Measurements from ENCODE around the gene DCC. TPM values are rescaled to one million over a fixed set of nuclear protein-coding genes. Genes with fewer than 3 reads are reported as not detected.

Gene DCC
- total and polyA plus RNA-seq, 7 experiments from 2014 or later = not detected

GRCh38 chr18:53402670-53403069, 1062.7 kb downstream of the DCC start:
- DNase-seq = no peak
- Histone ChIP-seq H3K36me3 (ENCODE audit: control insufficient read depth in 2 of 3, insufficient read depth in 3 of 3, low read length in 3 of 3) (no peaks in the 10 kb centered on the region), H3K27me3 (ENCODE audit: control insufficient read depth in 2 of 2, insufficient read depth in 2 of 2, low read length in 2 of 2) (no peaks in the 10 kb centered on the region), H3K4me3 (ENCODE audit: low read length) (no peak overlapping the region), H3K4me1 (ENCODE audit: control insufficient read depth in 2 of 2, insufficient read depth in 2 of 2, low read length in 2 of 2) (no peaks in the 10 kb centered on the region), H3K9me3 (ENCODE audit: control insufficient read depth in 2 of 3, low read length in 3 of 3) (no peaks in the 10 kb centered on the region), H3K27ac (ENCODE audit: low read depth, low read length) (no peak overlapping the region)
- Mint-ChIP-seq H3K4me1 (no peaks in the 10 kb centered on the region), H3K36me3 (no peaks in the 10 kb centered on the region), H3K4me3 (no peak overlapping the region), H3K27me3 (no peaks in the 10 kb centered on the region), H3K27ac (no peak overlapping the region), H3K9me3 (peaks cover 0 to 5% (median 0%) of the 10 kb centered on the region in 11 donors)
- intact Hi-C loops (cut with micrococcal nuclease) = no loop called here
- ChIA-PET CTCF (interaction anchor here (0.7 kb wide), 1 partner anchor 13 kb away, joined by 3 read pairs; no protein-coding TSS in a partner anchor), POLR2A (no interaction called here)
- no peak for ATAC-seq

GRCh38 chr18:53408271-53408670, 1068.3 kb downstream of the DCC start:
- Histone ChIP-seq H3K27ac (ENCODE audit: low read depth, low read length) (no peak overlapping the region), H3K36me3 (ENCODE audit: control insufficient read depth in 2 of 3, insufficient read depth in 3 of 3, low read length in 3 of 3) (no peaks in the 10 kb centered on the region), H3K27me3 (ENCODE audit: control insufficient read depth in 2 of 2, insufficient read depth in 2 of 2, low read length in 2 of 2) (no peaks in the 10 kb centered on the region), H3K4me3 (ENCODE audit: low read length) (no peak overlapping the region), H3K9me3 (ENCODE audit: control insufficient read depth in 2 of 3, low read length in 3 of 3) (no peaks in the 10 kb centered on the region), H3K4me1 (ENCODE audit: control insufficient read depth in 2 of 2, insufficient read depth in 2 of 2, low read length in 2 of 2) (no peaks in the 10 kb centered on the region)
- ChIA-PET CTCF (no interaction called here), POLR2A (no interaction called here)
- no peaks in the 10 kb centered on the region for H3K4me1 Mint-ChIP-seq
- no peaks in the 10 kb centered on the region for H3K27me3 Mint-ChIP-seq
- H3K27ac Mint-ChIP-seq = no peak overlapping the region
- H3K36me3 Mint-ChIP-seq = no peaks in the 10 kb centered on the region
- intact Hi-C loops (cut with micrococcal nuclease) = no loop called here
- H3K9me3 Mint-ChIP-seq = peaks cover 0 to 2% (median 0%) of the 10 kb centered on the region in 11 donors
- no peak for ATAC-seq
- H3K4me3 Mint-ChIP-seq = no peak overlapping the region
- no peak for DNase-seq

DNA sequence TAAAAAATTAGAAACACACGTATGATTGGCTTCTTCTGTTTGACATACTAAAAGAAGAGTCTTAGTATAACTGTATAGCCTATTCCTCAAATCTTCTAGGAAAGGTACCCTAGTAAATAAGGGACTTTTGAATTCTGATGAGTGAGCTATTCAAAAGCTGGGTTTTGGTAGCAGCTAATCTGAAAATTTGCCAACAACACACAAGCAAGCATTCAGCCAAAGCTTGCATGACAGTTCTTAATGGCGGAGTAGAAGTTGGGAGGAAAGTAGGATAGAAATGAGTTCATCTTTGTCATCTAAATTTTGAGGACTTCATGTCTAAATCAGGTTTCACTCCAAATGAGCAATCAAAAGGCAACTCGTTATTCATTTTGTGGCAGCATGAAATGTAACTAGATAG, 1071.5 kb downstream of the DCC start:
- Mint-ChIP-seq H3K4me1 (no peaks in the 10 kb centered on the region), H3K27me3 (no peaks in the 10 kb centered on the region), H3K36me3 (no peaks in the 10 kb centered on the region), H3K9me3 (peaks cover 0 to 2% (median 0%) of the 10 kb centered on the region in 11 donors), H3K27ac (no peak overlapping the region), H3K4me3 (no peak overlapping the region)
- intact Hi-C loops (cut with micrococcal nuclease) = no loop called here
- no peak overlapping the region for H3K4me3 ChIP-seq (ENCODE audit: low read length)
- H3K27me3 ChIP-seq (ENCODE audit: control insufficient read depth in 2 of 2, insufficient read depth in 2 of 2, low read length in 2 of 2) = no peaks in the 10 kb centered on the region
- no peaks in the 10 kb centered on the region for H3K4me1 ChIP-seq (ENCODE audit: control insufficient read depth in 2 of 2, insufficient read depth in 2 of 2, low read length in 2 of 2)
- no peaks in the 10 kb centered on the region for H3K36me3 ChIP-seq (ENCODE audit: control insufficient read depth in 2 of 3, insufficient read depth in 3 of 3, low read length in 3 of 3)
- DNase-seq = no peak
- H3K9me3 ChIP-seq (ENCODE audit: control insufficient read depth in 2 of 3, low read length in 3 of 3) = no peaks in the 10 kb centered on the region
- no peak for ATAC-seq
- CTCF ChIA-PET = no interaction called here
- POLR2A ChIA-PET = no interaction called here
- H3K27ac ChIP-seq (ENCODE audit: low read depth, low read length) = no peak overlapping the region

DNA sequence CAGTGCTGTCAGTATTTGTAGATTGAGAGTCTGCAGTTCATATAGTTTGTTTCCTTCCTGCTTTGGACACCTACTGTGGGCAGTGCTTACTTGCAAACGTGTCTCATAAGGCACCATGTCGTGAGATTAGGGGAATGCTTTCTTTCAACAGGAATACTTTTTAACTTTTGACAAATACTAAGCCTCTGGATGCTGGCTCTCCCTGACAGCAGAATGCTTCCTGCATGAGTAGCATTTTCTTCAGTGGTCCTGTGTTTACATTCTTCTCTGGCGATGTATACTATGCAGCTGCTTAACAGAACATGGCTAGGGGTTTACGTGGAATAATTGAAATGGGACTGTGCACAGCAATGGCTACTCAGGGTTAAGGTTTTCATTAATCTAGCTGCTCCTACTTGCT, 1077.0 kb downstream of the DCC start:
- ATAC-seq (no peak), DNase-seq (no peak)
- Mint-ChIP-seq H3K36me3 (no peaks in the 10 kb centered on the region), H3K27me3 (no peaks in the 10 kb centered on the region), H3K4me1 (no peaks in the 10 kb centered on the region), H3K9me3 (peaks cover 0 to 4% (median 1%) of the 10 kb centered on the region in 11 donors), H3K4me3 (no peak overlapping the region), H3K27ac (no peak overlapping the region)
- intact Hi-C loops (cut with micrococcal nuclease) = no loop called here
- no peaks in the 10 kb centered on the region for H3K27me3 ChIP-seq (ENCODE audit: control insufficient read depth in 2 of 2, insufficient read depth in 2 of 2, low read length in 2 of 2)
- no peaks in the 10 kb centered on the region for H3K36me3 ChIP-seq (ENCODE audit: control insufficient read depth in 2 of 3, insufficient read depth in 3 of 3, low read length in 3 of 3)
- no peak overlapping the region for H3K27ac ChIP-seq (ENCODE audit: low read depth, low read length)
- no peaks in the 10 kb centered on the region for H3K4me1 ChIP-seq (ENCODE audit: control insufficient read depth in 2 of 2, insufficient read depth in 2 of 2, low read length in 2 of 2)
- no peaks in the 10 kb centered on the region for H3K9me3 ChIP-seq (ENCODE audit: control insufficient read depth in 2 of 3, low read length in 3 of 3)
- no peak overlapping the region for H3K4me3 ChIP-seq (ENCODE audit: low read length)
- ChIA-PET CTCF (no interaction called here), POLR2A (no interaction called here)

- no peak for ATAC-seq
- no peaks in the 10 kb centered on the region for H3K4me1 ChIP-seq (ENCODE audit: control insufficient read depth in 2 of 2, insufficient read depth in 2 of 2, low read length in 2 of 2)
- peaks cover 0 to 7% (median 3%) of the 10 kb centered on the region in 11 donors for H3K9me3 Mint-ChIP-seq
- H3K27me3 Mint-ChIP-seq = no peaks in the 10 kb centered on the region
- H3K4me3 ChIP-seq (ENCODE audit: low read length) = no peak overlapping the region
- no peaks in the 10 kb centered on the region for H3K36me3 Mint-ChIP-seq
- H3K4me3 Mint-ChIP-seq = no peak overlapping the region
- H3K36me3 ChIP-seq (ENCODE audit: control insufficient read depth in 2 of 3, insufficient read depth in 3 of 3, low read length in 3 of 3) = no peaks in the 10 kb centered on the region
- ChIA-PET CTCF (no interaction called here), POLR2A (no interaction called here)
- DNase-seq = no peak
- no peaks in the 10 kb centered on the region for H3K27me3 ChIP-seq (ENCODE audit: control insufficient read depth in 2 of 2, insufficient read depth in 2 of 2, low read length in 2 of 2)
- intact Hi-C loops (cut with micrococcal nuclease) = no loop called here
- no peaks in the 10 kb centered on the region for H3K9me3 ChIP-seq (ENCODE audit: control insufficient read depth in 2 of 3, low read length in 3 of 3)
- no peak overlapping the region for H3K27ac ChIP-seq (ENCODE audit: low read depth, low read length)
- no peaks in the 10 kb centered on the region for H3K4me1 Mint-ChIP-seq
- H3K27ac Mint-ChIP-seq = no peak overlapping the region
Measured at GRCh38 chr18:53421869-53422268, 1081.9 kb downstream of the DCC start.

DNA sequence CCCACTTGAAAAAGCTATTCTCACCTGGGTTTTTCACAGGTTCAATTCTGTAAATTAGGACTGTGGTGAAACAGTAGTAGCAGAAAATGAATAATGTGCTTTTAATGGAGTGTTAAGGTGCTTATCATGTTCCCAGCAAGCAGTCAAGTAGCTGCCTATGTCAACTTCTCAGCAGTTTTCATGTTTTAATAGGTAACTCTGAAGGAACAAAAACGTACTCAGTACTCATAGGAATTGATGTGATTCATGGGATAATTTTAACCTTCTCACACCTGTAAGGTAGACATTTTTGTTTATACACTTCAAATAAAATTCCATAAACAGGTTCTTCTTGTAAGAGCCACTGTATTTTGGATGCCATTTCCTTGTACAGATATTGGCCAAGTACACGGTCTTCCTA, 1082.9 kb downstream of the DCC start:
- H3K9me3 ChIP-seq (ENCODE audit: control insufficient read depth in 2 of 3, low read length in 3 of 3) = no peaks in the 10 kb centered on the region
- no peak for ATAC-seq
- H3K9me3 Mint-ChIP-seq = peaks cover 0 to 7% (median 3%) of the 10 kb centered on the region in 11 donors
- no peaks in the 10 kb centered on the region for H3K27me3 Mint-ChIP-seq
- no peaks in the 10 kb centered on the region for H3K4me1 ChIP-seq (ENCODE audit: control insufficient read depth in 2 of 2, insufficient read depth in 2 of 2, low read length in 2 of 2)
- H3K27me3 ChIP-seq (ENCODE audit: control insufficient read depth in 2 of 2, insufficient read depth in 2 of 2, low read length in 2 of 2) = no peaks in the 10 kb centered on the region
- H3K27ac ChIP-seq (ENCODE audit: low read depth, low read length) = no peak overlapping the region
- no peak overlapping the region for H3K4me3 Mint-ChIP-seq
- intact Hi-C loops (cut with micrococcal nuclease) = no loop called here
- DNase-seq = no peak
- ChIA-PET POLR2A (no interaction called here), CTCF (no interaction called here)
- H3K36me3 Mint-ChIP-seq = no peaks in the 10 kb centered on the region
- H3K27ac Mint-ChIP-seq = no peak overlapping the region
- H3K4me1 Mint-ChIP-seq = no peaks in the 10 kb centered on the region
- H3K36me3 ChIP-seq (ENCODE audit: control insufficient read depth in 2 of 3, insufficient read depth in 3 of 3, low read length in 3 of 3) = no peaks in the 10 kb centered on the region
- H3K4me3 ChIP-seq (ENCODE audit: low read length) = no peak overlapping the region

DNA sequence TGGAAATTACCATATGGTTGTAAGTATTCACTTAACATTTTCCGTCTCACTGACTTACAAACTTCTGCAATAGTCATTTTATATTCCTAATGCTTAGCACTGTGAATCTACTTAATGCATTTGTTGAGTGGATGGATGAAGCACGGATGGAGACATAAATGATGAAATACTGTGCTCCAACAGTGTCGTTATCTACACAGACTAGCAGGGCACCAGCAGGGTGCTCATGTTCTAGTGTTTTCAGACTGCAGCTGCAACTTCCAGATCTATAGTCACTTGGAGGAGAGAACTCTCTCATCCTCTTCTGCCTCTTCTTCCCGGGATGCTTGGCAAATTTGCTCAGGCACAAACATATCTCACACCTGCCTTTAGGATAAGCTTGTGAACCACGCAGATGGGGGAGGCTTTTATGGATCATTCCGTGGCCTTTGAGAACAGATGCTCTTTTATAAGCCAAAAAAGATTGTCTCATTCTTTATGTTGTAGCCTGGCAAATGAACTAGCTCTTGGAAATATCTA, 1086.7 kb downstream of the DCC start:
- ChIA-PET POLR2A (no interaction called here), CTCF (no interaction called here)
- Histone ChIP-seq H3K27ac (ENCODE audit: low read depth, low read length) (no peak overlapping the region), H3K36me3 (ENCODE audit: control insufficient read depth in 2 of 3, insufficient read depth in 3 of 3, low read length in 3 of 3) (no peaks in the 10 kb centered on the region), H3K4me3 (ENCODE audit: low read length) (no peak overlapping the region), H3K9me3 (ENCODE audit: control insufficient read depth in 2 of 3, low read length in 3 of 3) (no peaks in the 10 kb centered on the region), H3K4me1 (ENCODE audit: control insufficient read depth in 2 of 2, insufficient read depth in 2 of 2, low read length in 2 of 2) (no peaks in the 10 kb centered on the region), H3K27me3 (ENCODE audit: control insufficient read depth in 2 of 2, insufficient read depth in 2 of 2, low read length in 2 of 2) (no peaks in the 10 kb centered on the region)
- DNase-seq = no peak
- H3K27ac Mint-ChIP-seq = no peak overlapping the region
- H3K4me3 Mint-ChIP-seq = no peak overlapping the region
- H3K4me1 Mint-ChIP-seq = no peaks in the 10 kb centered on the region
- H3K36me3 Mint-ChIP-seq = no peaks in the 10 kb centered on the region
- peaks cover 0 to 6% (median 0%) of the 10 kb centered on the region in 11 donors for H3K9me3 Mint-ChIP-seq
- no peak for ATAC-seq
- H3K27me3 Mint-ChIP-seq = no peaks in the 10 kb centered on the region
- intact Hi-C loops (cut with micrococcal nuclease) = no loop called here

Data from naive thymus-derived CD4-positive, alpha-beta T cell (primary cell).